Measurements from ENCODE around the gene CCDC170. TPM values are rescaled to one million over a fixed set of nuclear protein-coding genes. Genes with fewer than 3 reads are reported as not detected.
A peak's percentile ranks its signal among the peaks of the same experiment; 100 is the strongest.
"Not testable (repeated sequence)": the region's sequence is repeated elsewhere in the genome, so short reads cannot be mapped to it uniquely, and the experiment has no call there.

CCDC170 gene
- total RNA-seq, 6 donors from 2014 or later = 1.7 to 28.3 (median 5.2) TPM

- H3K27ac ChIP-seq = no peak overlapping the region
- ATAC-seq (ENCODE audit: low FRiP score in 2 of 2) (no peak), DNase-seq (no peak)
- no peak overlapping the region for H3K4me3 ChIP-seq
- no peaks in the 10 kb centered on the region for H3K9me3 ChIP-seq
- no peaks in the 10 kb centered on the region for H3K4me1 ChIP-seq
- 71 to 89% methylated on average over 2 of the region's 2 CpGs for WGBS, 2 donors
- TF ChIP-seq POLR2A (IDR thresholded peaks at IDR 0.05) (no peak), CTCF (IDR thresholded peaks at IDR 0.05) (no peak), EP300 (IDR thresholded peaks at IDR 0.05) (no peak), POLR2AphosphoS5 (IDR thresholded peaks at IDR 0.05) (no peak)
- no peaks in the 10 kb centered on the region for H3K36me3 ChIP-seq
- no peaks in the 10 kb centered on the region for H3K27me3 ChIP-seq
These were observed 15.2 kb downstream of the CCDC170 start for GRCh38 chr6:151509048-151509447.

DNA sequence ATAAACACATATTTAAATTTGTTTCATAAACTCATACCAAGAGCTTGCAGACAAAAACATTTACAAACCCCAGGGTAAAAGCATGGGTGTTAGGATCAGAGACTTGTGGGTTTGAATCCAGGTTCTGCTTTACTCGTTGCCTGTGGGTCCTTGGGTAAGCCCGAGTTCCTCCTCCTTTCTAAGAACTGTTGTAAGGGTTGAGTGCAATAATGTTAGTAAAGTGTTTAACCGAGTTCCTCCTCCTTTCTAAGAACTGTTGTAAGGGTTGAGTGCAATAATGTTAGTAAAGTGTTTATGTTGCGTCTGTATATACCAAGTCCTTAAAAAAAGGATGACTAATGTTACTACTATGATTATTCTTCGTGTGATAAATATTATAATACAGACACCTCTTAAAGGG is 18.7 kb downstream of the CCDC170 start:
- H3K36me3 ChIP-seq = no peaks in the 10 kb centered on the region
- no peak overlapping the region for H3K4me3 ChIP-seq
- H3K4me1 ChIP-seq = no peaks in the 10 kb centered on the region
- H3K9me3 ChIP-seq = no peaks in the 10 kb centered on the region
- TF ChIP-seq POLR2AphosphoS5 (IDR thresholded peaks at IDR 0.05) (peak in 1 of 2 donors; percentile 15), POLR2A (IDR thresholded peaks at IDR 0.05) (no peak), EP300 (IDR thresholded peaks at IDR 0.05) (no peak)
- no peak overlapping the region for H3K27ac ChIP-seq
- ATAC-seq (ENCODE audit: low FRiP score in 2 of 2) (peak; percentile 63 to 64), DNase-seq (peak in 1 of 2 donors; percentile 46)
- H3K27me3 ChIP-seq = no peaks in the 10 kb centered on the region
- WGBS, 2 donors = 38 to 70% methylated on average over 5 of the region's 5 CpGs

DNA sequence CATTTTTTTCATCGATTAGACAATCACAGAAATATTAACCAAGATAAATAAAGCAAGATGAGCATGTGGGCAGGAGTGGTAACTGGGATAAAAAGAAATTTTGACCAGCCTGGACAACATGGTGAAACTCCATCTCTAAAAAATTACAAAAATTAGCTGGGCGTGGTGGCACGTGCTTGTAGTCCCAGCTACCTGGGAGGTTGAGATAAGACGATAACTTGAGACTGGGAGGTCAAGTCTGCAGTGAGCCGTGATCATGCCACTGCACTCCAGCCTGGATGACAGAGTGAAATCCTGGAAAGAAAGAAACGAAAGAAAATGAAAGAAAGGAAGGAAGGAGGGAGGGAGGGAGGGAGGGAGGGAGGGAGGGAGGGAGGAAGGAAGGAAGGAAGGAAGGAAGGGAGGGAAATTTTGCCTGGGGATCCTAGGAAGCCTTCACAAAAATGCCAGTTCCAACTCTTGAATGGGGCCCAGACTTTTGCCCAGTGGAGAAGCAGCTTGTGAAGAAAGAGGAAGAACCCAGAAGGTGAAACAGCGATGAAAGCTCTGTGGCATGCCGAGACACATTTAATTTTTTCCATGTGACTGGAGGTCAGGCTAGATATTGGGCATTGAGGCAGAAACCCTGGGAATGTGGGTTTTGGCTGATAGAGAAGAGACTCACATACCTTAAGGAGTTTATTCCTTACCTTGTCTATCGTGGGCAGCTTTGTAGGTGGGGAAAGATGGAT is 20.3 kb downstream of the CCDC170 start:
- H3K4me1 ChIP-seq = no peaks in the 10 kb centered on the region
- TF ChIP-seq EP300 (IDR thresholded peaks at IDR 0.05) (no peak), CTCF (IDR thresholded peaks at IDR 0.05) (no peak), POLR2AphosphoS5 (IDR thresholded peaks at IDR 0.05) (no peak), POLR2A (IDR thresholded peaks at IDR 0.05) (no peak)
- no peak overlapping the region for H3K27ac ChIP-seq
- ATAC-seq (ENCODE audit: low FRiP score in 2 of 2) = peak in 1 of 2 donors; percentile 19
- H3K27me3 ChIP-seq = no peaks in the 10 kb centered on the region
- WGBS, 2 donors = 70 to 77% methylated on average over 9 of the region's 9 CpGs
- H3K36me3 ChIP-seq = no peaks in the 10 kb centered on the region
- no peak overlapping the region for H3K4me3 ChIP-seq
- no peak for DNase-seq
- H3K9me3 ChIP-seq = peaks cover 0 to 11% (median 4%) of the 10 kb centered on the region in 4 donors

GRCh38 chr6:151518992-151519391 is 25.2 kb downstream of the CCDC170 start:
- ATAC-seq (ENCODE audit: low FRiP score in 2 of 2); H3K27me3 ChIP-seq; H3K4me3 ChIP-seq; H3K27ac ChIP-seq; DNase-seq; H3K36me3 ChIP-seq; H3K4me1 ChIP-seq: not testable (repeated sequence)
- H3K9me3 ChIP-seq = peaks cover 0 to 29% (median 9%) of the 10 kb centered on the region in 4 donors
- 87 to 96% methylated on average over 5 of the region's 5 CpGs for WGBS, 2 donors

DNA sequence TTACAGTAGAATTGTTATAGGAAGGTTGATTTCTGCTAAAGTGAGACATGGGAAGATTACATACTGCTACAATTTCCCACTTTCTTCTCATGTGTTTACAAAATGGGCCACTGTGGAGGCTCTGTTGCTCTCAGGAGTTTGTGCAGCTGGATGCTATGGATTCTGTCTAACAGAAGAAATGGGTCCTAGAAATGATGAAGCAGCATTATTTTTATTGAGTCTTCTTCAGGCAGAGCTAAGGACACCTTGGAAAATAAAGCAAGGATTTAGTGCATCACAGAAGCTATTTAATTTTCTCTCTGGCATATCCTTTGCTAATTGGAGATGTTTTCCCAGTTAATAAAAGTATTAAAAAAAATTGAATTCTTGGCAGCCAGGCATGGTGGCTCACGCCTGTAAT is 29.2 kb downstream of the CCDC170 start:
- no peaks in the 10 kb centered on the region for H3K36me3 ChIP-seq
- H3K9me3 ChIP-seq = peaks cover 0 to 30% (median 10%) of the 10 kb centered on the region in 4 donors
- no peak for TF ChIP-seq EP300 (IDR thresholded peaks at IDR 0.05)
- TF ChIP-seq POLR2AphosphoS5 (IDR thresholded peaks at IDR 0.05) = no peak
- TF ChIP-seq POLR2A (IDR thresholded peaks at IDR 0.05) = no peak
- TF ChIP-seq CTCF (IDR thresholded peaks at IDR 0.05) = no peak
- DNase-seq (no peak), ATAC-seq (ENCODE audit: low FRiP score in 2 of 2) (no peak)
- no peaks in the 10 kb centered on the region for H3K4me1 ChIP-seq
- WGBS, 2 donors = 36 to 82% methylated on average over 1 of the region's 1 CpG
- no peaks in the 10 kb centered on the region for H3K27me3 ChIP-seq
- H3K4me3 ChIP-seq = no peak overlapping the region
- no peak overlapping the region for H3K27ac ChIP-seq

DNA sequence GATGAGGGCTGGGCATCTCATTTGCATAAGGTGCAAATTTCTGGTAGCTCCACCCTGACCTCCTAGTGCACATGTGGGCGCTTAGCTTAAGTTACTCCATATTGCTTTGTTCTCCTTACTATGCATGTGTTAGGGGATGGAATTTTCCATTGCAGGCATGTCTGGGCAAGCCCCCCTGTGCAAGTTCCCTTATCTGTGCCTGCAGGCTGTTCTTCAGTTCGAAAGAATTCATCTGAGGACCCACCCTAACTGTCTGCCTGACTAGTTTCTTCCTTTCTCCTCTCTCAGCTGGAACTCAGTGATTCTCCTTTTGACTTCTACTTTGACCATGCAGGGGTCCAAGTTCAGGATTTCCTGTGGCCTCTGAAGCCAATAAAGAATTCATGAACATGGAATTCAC is 30.2 kb downstream of the CCDC170 start:
- no peaks in the 10 kb centered on the region for H3K27me3 ChIP-seq
- TF ChIP-seq POLR2A (IDR thresholded peaks at IDR 0.05) = no peak
- no peak for TF ChIP-seq CTCF (IDR thresholded peaks at IDR 0.05)
- TF ChIP-seq EP300 (IDR thresholded peaks at IDR 0.05) = no peak
- no peak for TF ChIP-seq POLR2AphosphoS5 (IDR thresholded peaks at IDR 0.05)
- H3K4me1 ChIP-seq = no peaks in the 10 kb centered on the region
- H3K36me3 ChIP-seq = no peaks in the 10 kb centered on the region
- peaks cover 0 to 21% (median 7%) of the 10 kb centered on the region in 4 donors for H3K9me3 ChIP-seq
- no peak for ATAC-seq (ENCODE audit: low FRiP score in 2 of 2)
- WGBS, 2 donors = 70 to 75% methylated on average over 2 of the region's 2 CpGs
- no peak overlapping the region for H3K27ac ChIP-seq
- DNase-seq = no peak
- H3K4me3 ChIP-seq = no peak overlapping the region

Data from upper lobe of left lung (tissue), 6 donors.